B cell (primary cell): ENCODE results near the gene C10orf143. TPM values are rescaled to one million over a fixed set of nuclear protein-coding genes. Genes with fewer than 3 reads are reported as not detected.

Experiments
- ATAC-seq: fragments of 200-7000 bp; cut with Tn5 transposase; one replicate; pipeline ENCODE4 v1.10.0; 2021; ENCODE audit warnings: low read depth, mild to moderate bottlenecking, moderate number of reproducible peaks, moderate library complexity
- CTCF ChIA-PET: fragments of 350-600 bp; sonication (Branson Sonifier 250); formaldehyde crosslinking; loops from one replicate; lab custom pipeline; 2021; ENCODE audit warnings: antibody characterized with exemption, inconsistent platforms; lab: Charles Lee
- POLR2A ChIA-PET: fragments of 350-600 bp; sonication (Branson Sonifier 250); formaldehyde crosslinking; loops from one replicate; lab custom pipeline; 2021; ENCODE audit warnings: antibody characterized with exemption; lab: Charles Lee
- DNase-seq: peaks from one replicate; pipeline ENCODE4 v3.0.0; 2013
- H2AFZ ChIP-seq: 2 replicates; pipeline ENCODE4 v1.6.1; 2012; ENCODE audit warnings: mild to moderate bottlenecking, low read depth, low read length; ENCODE audit not compliant: insufficient read depth, poor library complexity, severe bottlenecking
- H3K27ac ChIP-seq, 2 donors: 1 replicate in 1 of 2; 2 replicates in 1 of 2; pipeline ENCODE4 v1.5.1; 2012 to 2013; ENCODE audit warnings: low read length in 2 of 2, mild to moderate bottlenecking in 2 of 2, moderate library complexity in 1 of 2
- H3K27me3 ChIP-seq, 4 experiments: fragments of 200-600 bp in 1 of 4; sonication (generic) in 1 of 4; replicated peaks in 1 of 4; 1 replicate in 2 of 4; 2 replicates in 2 of 4; pipeline versions ENCODE4 v1.6.1 to v1.7.0; 2013 to 2016; ENCODE audit warnings: low read length in 3 of 4, mild to moderate bottlenecking in 2 of 4, mixed read lengths in 1 of 4, moderate library complexity in 1 of 4; ENCODE audit not compliant: insufficient read depth in 4 of 4, control insufficient read depth in 3 of 4; ENCODE audit errors: control extremely low read depth in 1 of 4
- H3K36me3 ChIP-seq, 2 experiments: replicated peaks in 1 of 2; 1 replicate in 1 of 2; 2 replicates in 1 of 2; pipeline versions ENCODE4 v1.6.1 to v1.7.1; 2013; ENCODE audit warnings: low read length in 1 of 2; ENCODE audit not compliant: insufficient read depth in 2 of 2, control insufficient read depth in 1 of 2; ENCODE audit errors: control extremely low read depth in 1 of 2, extremely low read depth in 1 of 2
- H3K4me1 ChIP-seq, 2 donors: fragments of 200-600 bp in 1 of 2; sonication (generic) in 1 of 2; 1 replicate in 1 of 2; 2 replicates in 1 of 2; pipeline versions ENCODE4 v1.5.1 to v1.6.1; 2013 to 2017; ENCODE audit warnings: low read length in 2 of 2; ENCODE audit not compliant: control insufficient read depth in 2 of 2, insufficient read depth in 2 of 2
- H3K4me2 ChIP-seq: replicated peaks from 2 replicates; pipeline ENCODE3; 2012; ENCODE audit warnings: mild to moderate bottlenecking, low read depth, low read length; ENCODE audit not compliant: poor library complexity, severe bottlenecking
- H3K4me3 ChIP-seq, 5 experiments: fragments of 200-600 bp in 1 of 5; sonication (generic) in 1 of 5; 1 replicate in 3 of 5; 2 replicates in 2 of 5; pipeline versions ENCODE4 v1.5.1 to v1.7.0; 2011 to 2016; ENCODE audit warnings: low read length in 4 of 5, mild to moderate bottlenecking in 4 of 5, low read depth in 2 of 5, control low read depth in 1 of 5, moderate library complexity in 1 of 5; ENCODE audit not compliant: insufficient read depth in 1 of 5; ENCODE audit errors: control extremely low read depth in 1 of 5, extremely low read depth in 1 of 5
- H3K79me2 ChIP-seq: fragments of 200-600 bp; sonication (generic); one replicate; pipeline ENCODE4 v1.6.0; 2016; ENCODE audit warnings: low read length; ENCODE audit not compliant: control insufficient read depth, insufficient read depth
- H3K9ac ChIP-seq: fragments of 200-600 bp; sonication (generic); 2 replicates; pipeline ENCODE4 v1.6.1; 2017; ENCODE audit warnings: mild to moderate bottlenecking, low read length, moderate library complexity
- H3K9me3 ChIP-seq, 3 donors: one replicate each; pipeline versions ENCODE4 v1.6.1 to v1.7.1; 2013; ENCODE audit warnings: low read length in 2 of 3; ENCODE audit not compliant: control insufficient read depth in 2 of 3, insufficient read depth in 1 of 3; ENCODE audit errors: control extremely low read depth in 1 of 3
- H4K20me1 ChIP-seq: 2 replicates; pipeline ENCODE4 v1.6.0; 2012; ENCODE audit warnings: mild to moderate bottlenecking, low read length; ENCODE audit not compliant: insufficient read depth, control insufficient read depth, poor library complexity, severe bottlenecking
- H3K27ac Mint-ChIP-seq: one replicate; pipeline ENCODE4 v1.8.0; 2021; ENCODE audit warnings: mixed read lengths
- H3K27me3 Mint-ChIP-seq: one replicate; pipeline ENCODE4 v1.8.0; 2021; ENCODE audit warnings: mixed read lengths
- H3K4me1 Mint-ChIP-seq: one replicate; pipeline ENCODE4 v1.8.0; 2021; ENCODE audit warnings: mixed read lengths
- H3K4me3 Mint-ChIP-seq: one replicate; pipeline ENCODE4 v1.8.0; 2021; ENCODE audit warnings: mixed read lengths
- H3K9me3 Mint-ChIP-seq: one replicate; pipeline ENCODE4 v1.8.0; 2022; ENCODE audit warnings: mixed read lengths; ENCODE audit not compliant: insufficient read depth
- CTCF ChIP-seq: fragments of 200-600 bp; IDR thresholded peaks from one replicate; pipeline ENCODE4 v1.8.0; 2022; ENCODE audit warnings: antibody characterized with exemption, mild to moderate bottlenecking
- EZH2 ChIP-seq: IDR thresholded peaks from 2 replicates; pipeline ENCODE4 v1.6.1; 2012; ENCODE audit warnings: borderline replicate concordance, low read depth, mild to moderate bottlenecking, moderate library complexity, low read length; ENCODE audit not compliant: insufficient read depth, poor library complexity, severe bottlenecking
- WGBS: methylation state at CpG from one replicate; pipeline ENCODE4 v1.1.5; 2013; ENCODE audit warnings: missing lambda C conversion rate; ENCODE audit not compliant: insufficient coverage; 5-methylcytosine and 5-hydroxymethylcytosine counted together
- intact Hi-C: fragments of 100-400 bp; cut with micrococcal nuclease; formaldehyde crosslinking; loops from one replicate; pipeline ENCODE4 v1.10.0; 2022
- polyA plus RNA-seq: library from polyadenylated mRNA; depleted of rRNA; stranded (reverse); fragments of >200 nt; gene quantifications from 2 replicates; pipeline ENCODE4 v1.2.3, GENCODE V29; 2012
- total RNA-seq, 2 donors: library from RNA; stranded (reverse); fragments of 120-200 nt in 1 of 2; gene quantifications; 1 replicate in 1 of 2; 2 replicates in 1 of 2; pipeline versions ENCODE4 v1.2.3 to v1.2.4, GENCODE V29; 2013 to 2022

C10orf143 gene
- total and polyA plus RNA-seq, 2 donors (not counting 1 experiment from before 2014, with no cell fraction given): 9.1 to 12.8 TPM

DNA sequence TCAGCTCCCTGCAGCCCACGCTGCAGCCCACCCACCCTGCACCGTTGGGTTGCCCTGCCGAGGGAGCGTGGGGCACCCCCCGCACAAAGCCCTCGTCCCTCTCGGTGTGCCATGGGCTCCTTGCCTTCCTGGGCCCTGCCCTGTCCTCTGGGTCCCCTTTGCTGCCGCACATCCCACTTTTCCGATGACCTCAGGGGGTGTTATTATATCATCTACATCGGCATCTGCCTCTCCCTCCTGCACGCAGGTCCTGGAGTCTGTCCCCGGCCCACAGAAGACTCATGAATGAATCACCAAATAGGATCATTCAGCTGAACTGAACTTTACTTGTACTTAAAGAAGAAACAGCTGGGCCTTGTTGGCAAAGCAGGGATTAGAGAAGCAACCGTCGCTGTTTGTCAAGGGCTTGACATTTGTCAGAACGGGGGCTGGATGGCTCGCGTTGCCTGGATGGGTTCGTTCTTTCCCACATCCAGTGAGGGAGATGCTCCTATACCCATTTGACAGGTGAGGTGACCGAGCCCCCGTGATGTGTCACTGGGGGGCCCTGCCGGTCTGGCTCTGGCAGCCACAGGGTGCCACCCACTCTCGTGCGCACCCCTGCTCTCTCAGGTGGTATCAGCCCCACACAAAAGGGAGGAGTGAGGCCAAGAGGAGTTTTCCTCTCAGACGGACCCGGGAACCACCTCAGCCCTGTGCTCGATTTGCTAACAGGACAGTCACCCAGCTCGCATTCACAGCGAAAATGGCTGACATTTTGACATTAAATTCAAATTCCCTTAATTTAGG is 87.9 kb downstream of the C10orf143 start:
- no peak overlapping the region for H2AFZ ChIP-seq
- ATAC-seq (no peak), DNase-seq (no peak)
- H3K36me3 ChIP-seq: no peaks in the 10 kb centered on the region
- Mint-ChIP-seq H3K27me3 (no peaks in the 10 kb centered on the region), H3K4me3 (no peak overlapping the region), H3K27ac (no peak overlapping the region), H3K4me1 (no peaks in the 10 kb centered on the region), H3K9me3 (no peaks in the 10 kb centered on the region)
- no peak overlapping the region for H3K27ac ChIP-seq
- POLR2A ChIA-PET: no interaction called here
- no peaks in the 10 kb centered on the region for H3K79me2 ChIP-seq
- no peaks in the 10 kb centered on the region for H4K20me1 ChIP-seq
- H3K27me3 ChIP-seq: no peaks in the 10 kb centered on the region
- H3K4me3 ChIP-seq: no peak overlapping the region
- no peaks in the 10 kb centered on the region for H3K9me3 ChIP-seq
- no peaks in the 10 kb centered on the region for H3K4me1 ChIP-seq
- no peak overlapping the region for H3K4me2 ChIP-seq
- intact Hi-C loops: no loop called here
- CTCF ChIA-PET: no interaction called here
- H3K9ac ChIP-seq: no peak overlapping the region
- 94% methylated on average over 18 of the region's 28 CpGs for WGBS
- TF ChIP-seq EZH2 (no peak), CTCF (no peak)

DNA sequence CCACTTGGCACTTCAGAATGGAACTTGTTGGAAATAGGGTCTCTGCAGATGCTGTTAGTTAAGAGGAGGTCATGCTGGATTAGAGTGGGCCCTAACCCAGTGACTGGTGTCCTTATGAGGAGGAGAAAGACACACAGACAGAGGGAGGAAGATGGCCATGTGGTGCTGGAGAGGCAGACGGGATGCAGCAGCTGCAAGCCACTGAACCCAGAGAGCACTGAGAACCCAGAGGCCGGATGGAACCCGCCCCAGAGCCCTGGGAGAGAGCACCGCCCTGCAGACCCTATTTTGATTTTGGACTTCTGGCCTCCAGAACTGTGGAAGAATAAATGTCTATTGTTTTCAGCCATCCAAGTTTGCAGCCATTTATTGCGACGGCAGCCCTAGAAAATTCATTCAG is 88.5 kb downstream of the C10orf143 start:
- Mint-ChIP-seq H3K27me3 (no peaks in the 10 kb centered on the region), H3K27ac (no peak overlapping the region), H3K4me3 (no peak overlapping the region), H3K9me3 (no peaks in the 10 kb centered on the region), H3K4me1 (no peaks in the 10 kb centered on the region)
- Histone ChIP-seq H4K20me1 (no peaks in the 10 kb centered on the region), H3K9ac (no peak overlapping the region), H3K79me2 (no peaks in the 10 kb centered on the region), H3K4me2 (no peak overlapping the region), H3K4me1 (no peaks in the 10 kb centered on the region), H3K9me3 (no peaks in the 10 kb centered on the region), H2AFZ (no peak overlapping the region), H3K27ac (no peak overlapping the region), H3K27me3 (no peaks in the 10 kb centered on the region), H3K36me3 (no peaks in the 10 kb centered on the region), H3K4me3 (no peak overlapping the region)
- WGBS: 90% methylated on average over 6 of the region's 6 CpGs
- TF ChIP-seq CTCF (no peak), EZH2 (no peak)
- ATAC-seq (no peak), DNase-seq (no peak)
- ChIA-PET POLR2A (no interaction called here), CTCF (no interaction called here)
- intact Hi-C loops: no loop called here
